Measurements from ENCODE around the gene STK25.
"Not testable (repeated sequence)": the region's sequence is repeated elsewhere in the genome, so short reads cannot be mapped to it uniquely, and the experiment has no call there.

Gene STK25

DNA sequence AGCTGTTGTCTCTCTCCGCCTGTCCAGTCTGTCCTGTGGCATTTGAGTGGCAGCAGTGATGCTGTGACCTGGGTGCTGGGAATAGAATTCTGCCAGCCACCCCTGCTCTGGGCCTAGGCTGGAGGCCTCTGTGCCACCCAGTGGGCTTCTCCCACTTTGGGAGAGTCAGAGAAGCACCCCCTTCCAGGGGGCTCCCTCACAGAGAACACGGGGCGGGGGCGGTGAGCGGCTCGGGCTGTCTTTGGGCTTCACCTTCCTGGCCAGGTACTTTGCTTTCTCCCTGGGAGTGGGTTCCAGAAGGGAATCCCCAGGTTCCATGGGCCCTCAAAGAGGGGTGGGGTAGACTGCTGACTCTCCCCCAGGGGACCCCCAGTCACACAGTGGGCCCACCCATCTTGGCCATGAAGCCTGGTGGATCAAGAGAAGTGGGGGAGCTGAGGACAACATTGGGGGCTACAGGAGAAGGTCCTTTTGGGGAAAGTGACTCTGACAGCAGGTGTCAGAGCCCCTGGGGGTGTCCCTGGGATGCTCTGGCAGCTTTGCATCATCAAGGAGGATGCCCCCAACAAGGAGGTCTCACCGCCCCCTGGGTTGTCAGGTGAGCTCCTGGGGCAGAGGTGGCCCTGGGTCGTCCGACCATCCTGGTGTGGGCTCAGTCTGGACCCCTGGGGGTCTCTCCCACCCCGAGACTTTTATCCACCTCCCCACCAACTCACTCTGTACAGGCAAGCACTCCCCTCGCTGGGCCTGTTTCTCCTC is 31.4 kb upstream of the STK25 start:
- DNase-seq (ENCODE audit: low spot score), result no peak

DNA sequence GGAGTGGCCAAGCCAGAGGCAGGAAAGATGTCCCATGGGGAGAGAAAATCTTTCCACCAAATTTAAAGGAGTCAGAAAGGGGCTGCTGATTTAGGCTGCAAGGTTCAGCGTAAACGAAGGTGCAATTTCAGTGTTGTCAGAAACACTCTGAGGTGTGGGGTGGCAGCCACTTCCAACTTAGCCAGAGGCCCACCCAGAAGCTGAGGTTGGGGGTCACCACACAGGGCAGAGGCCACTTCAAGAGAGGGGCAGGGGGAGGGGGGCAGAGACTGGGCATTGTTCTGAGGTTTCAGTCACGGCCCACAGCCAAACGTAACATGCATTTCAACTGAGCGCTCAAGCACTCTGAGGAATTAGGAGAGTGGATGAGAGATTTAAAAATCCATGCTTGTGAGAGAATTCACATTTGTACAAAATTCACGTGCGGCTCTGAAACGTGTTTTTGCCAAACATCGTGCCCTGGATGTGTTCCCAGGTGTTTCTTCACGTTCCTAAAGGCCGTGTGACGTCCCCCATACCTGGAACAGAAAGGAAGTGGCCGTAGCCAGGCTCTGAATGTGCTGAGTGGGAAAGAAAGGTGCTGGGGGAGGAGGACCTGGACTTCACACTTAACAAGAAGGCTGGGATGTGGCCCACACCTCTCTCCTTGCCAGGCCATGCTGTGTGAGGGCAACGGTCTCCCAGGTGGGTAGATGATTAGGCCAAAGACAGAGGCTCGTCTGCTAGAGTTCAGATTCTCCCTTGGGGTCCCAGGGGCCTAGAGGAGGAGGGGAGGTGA is 30.6 kb upstream of the STK25 start:
- DNase-seq (ENCODE audit: low spot score), result no peak

DNA sequence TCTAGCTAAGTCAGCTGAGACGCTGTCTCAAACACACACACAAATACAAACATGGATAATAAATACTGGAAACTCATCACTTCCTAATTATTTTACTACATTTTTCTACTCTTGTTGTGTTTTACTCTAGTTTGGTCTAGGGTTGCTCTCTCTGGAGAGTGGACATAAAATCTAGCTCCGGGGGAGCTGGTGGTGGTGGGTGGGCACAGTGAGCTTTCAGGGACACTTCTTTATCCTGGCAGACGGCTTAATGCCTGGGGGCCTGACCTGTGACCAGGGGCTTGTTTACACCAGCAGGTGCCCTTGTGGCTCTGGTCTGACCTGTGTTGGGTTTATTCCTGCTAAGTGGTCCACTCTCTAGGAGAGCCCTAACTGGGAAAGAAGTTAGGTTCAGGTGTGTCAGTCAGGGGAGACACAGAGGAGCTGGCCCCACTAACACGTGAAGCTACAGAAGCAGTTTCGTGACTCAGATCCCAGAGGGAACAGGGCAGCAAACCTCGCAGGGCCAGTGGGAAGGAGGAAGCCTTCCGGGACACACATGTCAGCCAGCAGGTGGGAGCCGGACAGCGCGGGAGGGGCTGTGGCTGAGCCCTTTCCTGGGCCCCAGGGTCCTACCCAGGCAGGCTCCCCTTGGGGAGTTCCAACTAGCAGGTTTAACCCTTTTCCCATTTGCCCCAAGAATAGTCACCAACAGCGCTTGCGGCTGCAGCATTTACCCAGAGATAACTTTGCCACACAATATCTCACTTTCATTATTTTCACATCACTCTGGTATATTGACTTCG is 27.7 kb upstream of the STK25 start:
- DNase-seq (ENCODE audit: low spot score), result no peak

DNA sequence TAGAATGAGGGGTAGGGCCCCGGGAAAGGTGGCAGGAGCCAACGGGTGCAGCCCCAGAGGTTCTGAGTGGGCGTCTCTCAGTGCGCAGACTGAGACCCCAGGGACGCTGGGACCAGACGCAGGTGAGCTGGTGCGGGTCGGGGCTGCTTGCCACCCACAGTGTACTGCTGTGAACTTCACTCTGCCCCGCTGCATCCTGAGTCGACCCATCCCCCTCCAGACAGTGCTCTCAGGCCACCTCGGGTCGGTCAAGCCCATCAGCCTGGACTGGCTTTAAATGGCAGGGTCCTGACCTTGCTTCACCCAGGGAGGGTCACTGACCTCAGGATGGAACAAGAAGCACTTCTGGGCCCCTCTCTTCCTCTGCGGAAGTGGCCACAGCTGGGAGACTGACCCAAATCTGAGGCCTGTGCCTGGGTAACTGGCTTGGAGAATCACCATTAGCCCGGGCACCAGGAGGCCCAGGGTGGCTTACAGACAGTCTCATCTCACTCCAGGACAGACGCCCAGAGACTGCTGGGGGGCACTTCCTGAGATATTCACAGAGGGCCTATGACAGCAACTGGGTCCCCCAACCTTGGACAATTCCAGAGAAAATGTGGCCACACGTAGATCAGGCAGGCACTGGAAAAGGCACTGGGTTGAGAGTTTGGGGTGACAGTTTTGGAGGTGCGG is 26.5 kb upstream of the STK25 start:
- DNase-seq (ENCODE audit: low spot score), result no peak

DNA sequence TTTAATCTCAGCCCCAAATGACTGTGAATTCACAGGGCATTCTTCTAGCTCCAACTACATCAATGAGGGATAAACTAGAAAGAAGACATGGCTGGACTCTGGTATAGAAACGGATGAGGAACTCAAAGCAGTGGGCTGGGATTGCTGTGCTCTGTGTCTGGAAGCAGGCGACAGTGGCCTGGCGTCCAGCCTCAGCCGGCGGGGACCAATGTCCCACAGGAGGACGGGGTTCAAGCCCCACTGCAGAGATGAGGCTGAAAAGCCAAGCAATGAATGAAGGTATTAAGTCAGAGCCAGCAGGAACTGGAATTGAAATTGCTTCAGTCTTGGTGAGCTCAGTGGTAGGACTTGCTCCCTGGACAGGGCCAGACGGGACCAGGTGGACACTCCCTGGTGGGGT is 25.9 kb upstream of the STK25 start:
- no peak for DNase-seq (ENCODE audit: low spot score)

DNA sequence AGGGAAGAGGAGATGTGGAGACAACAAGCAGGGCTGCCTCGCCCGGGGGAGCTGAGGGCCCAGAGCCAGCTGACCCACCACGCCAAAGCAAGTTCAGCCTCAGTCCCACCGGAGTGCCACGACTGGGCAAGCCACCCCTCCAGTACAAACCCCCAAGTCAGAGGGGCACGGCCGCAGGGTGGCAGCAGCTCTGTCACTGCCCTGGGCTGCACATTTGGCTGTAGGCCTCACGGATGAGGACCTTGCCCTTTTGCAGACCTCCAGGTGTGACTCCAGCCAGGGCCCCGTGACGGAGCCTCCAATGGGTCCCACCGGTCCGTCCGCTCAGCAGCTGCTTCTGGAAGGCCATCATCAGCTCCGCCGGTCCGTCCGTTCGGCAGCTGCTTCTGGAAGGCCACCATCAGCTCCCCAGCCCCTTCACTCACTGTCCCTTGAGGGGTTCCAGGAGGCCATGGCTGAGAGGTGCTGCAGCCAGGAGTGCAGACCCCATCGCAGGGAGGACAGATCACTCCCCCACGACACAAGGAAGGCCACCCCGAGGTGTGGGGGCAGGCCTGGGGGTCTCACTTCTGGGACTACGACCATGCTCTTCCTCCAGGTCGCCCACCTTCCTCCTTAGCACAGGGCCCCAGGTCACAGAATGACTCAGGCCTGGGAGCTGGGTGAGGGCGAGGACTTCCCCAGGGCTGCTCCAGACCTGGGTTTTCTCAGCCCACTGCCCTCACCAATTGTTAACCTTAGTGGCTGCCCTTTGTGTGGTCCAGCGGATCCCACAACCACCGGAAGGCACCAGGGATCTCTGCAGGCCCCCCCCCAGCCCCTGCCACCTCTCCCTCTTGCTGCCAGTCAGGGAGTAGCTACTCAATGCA is 24.6 kb upstream of the STK25 start:
- no peak for DNase-seq (ENCODE audit: low spot score)

DNA sequence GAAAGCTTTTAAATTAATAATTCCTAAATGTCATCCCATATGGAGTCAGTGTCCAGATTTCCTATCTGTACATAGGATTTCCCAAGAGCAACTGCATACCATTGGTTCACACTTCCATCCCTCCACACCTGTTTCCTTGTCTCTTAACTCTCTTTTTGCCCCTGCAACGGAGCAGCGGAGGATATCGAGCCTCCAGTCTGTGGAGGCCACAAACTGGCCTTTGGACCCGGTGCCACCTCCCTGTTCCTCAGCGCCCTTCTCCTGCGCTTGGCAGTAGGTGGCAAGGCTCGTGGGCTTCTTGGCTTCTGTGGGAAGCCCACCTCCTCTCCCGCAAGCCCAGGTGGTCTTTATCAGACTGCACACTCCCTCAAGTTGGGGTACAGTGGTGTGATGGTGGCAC is 23.8 kb upstream of the STK25 start:
- DNase-seq (ENCODE audit: low spot score), result no peak

DNA sequence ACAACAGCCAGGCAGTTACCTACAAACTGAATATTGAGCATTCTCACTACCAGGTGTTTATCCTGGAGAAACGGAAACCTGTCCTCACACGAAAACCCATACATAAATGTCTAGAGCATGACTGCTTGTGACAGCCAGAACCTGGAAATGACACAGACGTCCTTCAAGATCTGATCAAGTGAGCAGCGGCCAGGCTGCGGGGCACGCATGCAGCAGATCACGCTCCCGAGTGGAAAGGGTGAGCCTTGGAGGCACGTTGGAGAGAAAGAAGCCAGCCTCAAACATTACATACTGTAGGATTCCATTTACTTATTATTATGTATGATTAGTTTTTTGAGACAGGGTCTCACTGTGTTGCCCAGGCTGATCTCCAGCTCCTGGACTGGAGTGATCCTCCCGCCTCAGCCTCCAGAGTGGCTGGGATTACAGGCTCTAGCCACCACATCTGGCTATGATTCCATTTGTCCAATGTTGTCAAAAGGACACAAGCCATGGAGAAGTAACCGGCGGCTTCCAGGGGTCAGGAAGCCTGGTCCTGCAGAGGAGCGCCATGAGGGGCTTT is 22.9 kb upstream of the STK25 start:
- DNase-seq (ENCODE audit: low spot score), result no peak

DNA sequence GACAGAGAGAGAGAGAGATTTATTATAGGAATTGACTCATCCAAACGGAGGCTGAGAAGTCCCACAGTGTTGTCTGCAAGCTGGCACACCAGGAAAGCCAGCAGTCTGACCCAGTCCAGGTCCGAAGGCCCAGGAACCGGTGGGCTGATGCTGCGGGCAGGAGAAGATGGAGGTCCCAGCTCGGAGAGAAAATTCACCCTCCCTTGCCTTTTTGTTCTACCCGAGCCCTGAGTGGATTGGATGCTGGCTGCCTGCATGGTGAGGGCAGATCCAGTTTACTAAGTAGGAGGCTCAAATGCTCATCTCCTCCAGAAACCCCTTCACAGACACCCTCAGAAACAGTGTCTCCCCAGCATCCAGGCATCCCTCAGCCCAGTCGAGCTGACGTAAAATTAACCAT is 22.2 kb upstream of the STK25 start:
- DNase-seq (ENCODE audit: low spot score), result no peak

DNA sequence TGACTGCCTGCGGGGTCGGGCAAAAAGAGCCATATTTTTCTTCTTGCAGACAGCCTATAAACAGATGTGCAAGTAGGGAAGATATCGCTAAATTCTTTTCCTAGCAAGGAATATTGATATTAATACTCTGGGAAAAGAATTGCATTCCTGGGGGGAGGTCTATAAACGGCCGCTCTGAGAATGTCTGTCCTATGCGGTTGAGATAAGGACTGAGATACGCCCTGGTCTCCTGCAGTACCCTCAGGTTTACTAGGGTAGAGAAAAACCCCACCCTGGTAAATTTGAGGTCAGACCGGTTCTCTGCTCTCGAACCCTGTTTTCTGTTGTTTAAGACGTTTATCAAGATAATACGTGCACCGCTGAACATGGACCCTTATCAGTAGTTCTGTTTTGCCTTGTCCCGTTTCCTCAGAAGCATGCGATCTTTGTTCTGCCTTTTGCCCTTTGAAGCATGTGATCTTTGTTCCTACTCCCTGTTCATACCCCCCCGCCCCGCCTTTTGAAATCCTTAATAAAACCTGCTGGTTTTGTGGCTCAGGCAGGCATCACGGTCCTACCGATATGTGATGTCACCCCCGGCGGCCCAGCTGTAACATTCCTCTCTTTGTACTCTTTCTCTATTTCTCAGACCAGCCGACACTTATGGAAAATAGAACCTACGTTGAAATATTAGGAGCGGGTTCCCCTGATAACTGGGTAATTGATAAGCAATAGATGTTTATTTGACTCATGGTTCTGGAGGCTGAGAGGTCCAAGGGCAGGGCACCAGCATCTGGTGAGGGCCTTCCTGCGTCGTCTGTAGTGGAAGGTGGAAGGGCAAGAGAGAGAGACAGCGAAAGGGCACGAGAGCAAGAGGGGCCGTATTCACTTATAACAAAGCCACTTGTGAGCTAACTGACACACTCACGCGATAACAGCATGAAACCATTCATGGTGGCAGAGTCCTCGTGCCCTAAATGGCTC is 17.7 kb upstream of the STK25 start:
- not testable (repeated sequence) for DNase-seq (ENCODE audit: low spot score)

DNA sequence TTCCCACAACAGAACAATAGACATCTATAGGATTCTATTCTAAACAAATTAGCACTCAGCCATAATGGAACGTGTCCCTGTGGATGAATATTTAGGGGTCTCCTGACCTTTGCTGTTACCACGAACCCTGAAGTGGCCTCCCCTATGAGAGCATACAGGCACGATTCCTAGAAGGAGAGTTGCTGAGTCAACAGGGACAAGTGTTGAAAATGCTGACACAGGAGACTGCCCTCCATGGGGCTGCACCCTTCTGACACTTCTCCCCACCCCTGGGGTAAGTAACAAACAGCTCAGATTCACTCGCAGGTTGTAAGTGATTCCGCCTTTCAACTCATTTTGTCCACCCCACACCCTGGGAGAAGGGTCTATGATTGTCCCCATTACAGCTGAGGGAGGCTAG is 14.1 kb upstream of the STK25 start:
- DNase-seq (ENCODE audit: low spot score), result no peak

DNA sequence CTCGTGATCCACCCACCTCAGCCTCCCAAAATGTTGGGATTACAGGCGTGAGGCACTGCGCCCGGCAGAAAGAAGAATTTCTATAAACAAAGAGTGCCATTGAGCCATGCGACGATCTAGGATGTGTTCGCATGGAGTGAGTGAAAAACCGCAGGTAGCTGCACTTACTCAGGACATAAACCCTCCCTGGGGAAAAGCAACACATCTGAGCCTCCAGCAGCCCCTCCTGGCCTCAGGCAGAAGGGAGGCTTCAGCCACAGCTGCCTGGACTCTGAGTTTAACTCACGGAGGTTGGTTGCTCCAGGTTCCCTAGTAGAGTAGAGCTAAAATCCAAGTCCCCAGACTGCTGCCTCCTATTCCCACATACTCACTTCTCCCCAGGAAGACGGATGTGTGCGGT is 11.3 kb upstream of the STK25 start:
- no peak for DNase-seq (ENCODE audit: low spot score)

DNA sequence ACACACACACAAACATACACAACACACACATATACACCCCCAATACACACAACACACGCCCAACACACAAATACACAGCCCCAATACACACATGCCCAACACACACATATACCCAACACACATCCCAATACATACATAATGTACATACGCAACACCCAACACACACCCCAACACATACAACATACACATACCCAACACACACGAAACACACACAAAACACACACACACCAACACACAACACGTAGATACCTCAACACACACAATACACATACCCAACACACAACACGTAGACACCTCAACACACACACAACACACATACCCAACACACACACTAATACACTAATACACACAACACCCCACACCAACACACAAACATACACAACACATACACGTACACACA is 8.9 kb upstream of the STK25 start:
- no peak for DNase-seq (ENCODE audit: low spot score)

DNA sequence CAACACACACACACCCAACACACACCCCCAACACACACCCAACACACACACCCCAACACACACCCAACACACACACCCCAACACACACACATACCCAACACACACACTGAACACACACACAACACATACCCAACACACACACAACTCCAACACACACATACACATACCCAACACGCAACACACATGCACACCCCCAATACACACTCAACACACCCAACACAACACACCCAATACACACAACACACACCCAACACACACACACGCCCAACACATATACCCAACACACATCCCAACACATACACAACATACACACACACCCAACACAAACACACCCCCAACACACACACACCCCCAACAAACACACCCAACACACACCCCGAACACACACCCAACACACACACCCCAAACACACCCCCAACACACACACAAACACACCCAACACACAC is 8.2 kb upstream of the STK25 start:
- DNase-seq (ENCODE audit: low spot score), result no peak

DNA sequence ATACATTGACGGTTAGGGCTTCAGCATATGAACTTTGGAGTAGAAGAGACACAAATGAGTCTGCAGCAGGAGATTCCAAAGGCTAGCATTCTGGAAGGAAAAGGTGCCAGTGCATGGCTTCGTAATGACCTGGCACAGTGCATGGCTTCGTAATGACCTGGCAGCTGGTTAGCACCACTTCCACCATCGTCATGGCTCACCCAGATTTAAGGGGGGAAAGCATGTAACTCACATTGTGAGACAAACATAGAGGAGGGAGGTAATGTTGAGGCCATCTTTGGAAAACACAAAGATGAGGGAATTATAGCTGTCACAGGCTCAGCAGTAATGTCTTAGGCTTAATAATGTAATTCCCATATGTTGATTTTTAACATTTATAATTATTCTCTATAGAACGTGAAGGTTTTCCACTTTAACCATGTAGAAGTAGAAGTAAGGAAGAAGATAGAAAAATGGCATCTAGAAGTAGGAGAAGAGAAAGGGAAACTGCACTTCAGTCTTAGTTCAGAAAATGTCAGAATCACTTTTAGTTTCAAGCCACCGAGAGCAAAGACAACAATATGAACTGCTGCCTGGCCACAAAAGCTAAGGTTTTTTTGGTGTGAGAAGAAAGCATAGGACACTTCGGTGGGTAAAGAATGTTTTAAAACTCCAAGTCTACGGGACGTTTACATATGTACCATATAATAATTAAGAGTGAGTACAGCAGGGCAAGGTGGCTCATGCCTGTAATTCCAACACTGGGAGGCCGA is 6.8 kb upstream of the STK25 start:
- no peak for DNase-seq (ENCODE audit: low spot score)

DNA sequence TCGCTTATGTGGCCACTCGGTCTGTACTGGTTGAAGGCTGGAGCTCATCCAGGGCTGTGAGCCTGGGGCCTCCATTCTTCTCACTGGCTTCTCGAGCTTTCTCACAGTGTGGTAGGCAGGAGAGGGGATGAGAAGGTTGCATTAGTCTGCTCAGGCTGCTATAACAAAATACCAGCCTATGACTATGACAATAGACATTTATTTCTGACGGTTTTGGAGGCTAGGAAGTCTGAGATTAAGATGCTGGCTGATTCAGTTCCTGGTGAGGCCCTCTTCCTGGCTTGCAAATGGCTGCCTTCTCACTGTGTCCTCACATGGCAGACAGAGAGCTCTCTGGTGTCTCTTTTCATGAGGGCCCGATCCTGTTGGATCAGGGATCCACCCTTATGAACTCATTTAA is 6.2 kb upstream of the STK25 start:
- peak; percentile 23 for DNase-seq (ENCODE audit: low spot score)

DNA sequence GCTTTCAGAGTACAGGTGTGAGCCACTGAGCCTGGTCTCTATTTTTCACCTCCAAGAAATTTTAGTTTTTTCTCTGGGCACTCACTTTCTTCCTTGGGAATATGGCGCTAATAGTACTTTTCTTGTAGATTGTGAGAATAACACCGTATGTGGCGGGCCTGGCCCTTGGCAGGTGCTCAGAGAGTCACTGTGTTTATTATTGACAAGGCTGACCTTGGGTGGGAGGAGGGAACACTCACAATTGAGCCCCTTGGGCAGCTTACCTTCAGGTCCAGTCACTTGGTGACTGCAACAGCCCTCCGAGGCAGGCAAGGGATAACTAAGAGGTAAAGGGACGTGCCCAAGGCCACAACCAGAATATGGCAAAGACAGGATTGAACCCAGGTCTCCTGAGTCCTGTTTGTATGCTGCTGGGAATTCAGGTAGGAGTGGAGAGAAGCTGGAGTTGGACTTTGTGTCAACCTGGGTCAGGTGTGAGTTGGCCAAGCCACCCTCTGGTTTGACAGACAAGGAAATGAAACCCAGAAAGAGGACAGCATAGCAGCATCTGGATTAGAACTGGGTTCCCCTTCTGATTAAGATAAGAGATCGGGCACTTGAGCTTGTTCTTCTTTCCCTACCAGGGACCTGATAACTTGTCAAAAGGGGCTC is 2.8 kb upstream of the STK25 start:
- DNase-seq (ENCODE audit: low spot score), result no peak

DNA sequence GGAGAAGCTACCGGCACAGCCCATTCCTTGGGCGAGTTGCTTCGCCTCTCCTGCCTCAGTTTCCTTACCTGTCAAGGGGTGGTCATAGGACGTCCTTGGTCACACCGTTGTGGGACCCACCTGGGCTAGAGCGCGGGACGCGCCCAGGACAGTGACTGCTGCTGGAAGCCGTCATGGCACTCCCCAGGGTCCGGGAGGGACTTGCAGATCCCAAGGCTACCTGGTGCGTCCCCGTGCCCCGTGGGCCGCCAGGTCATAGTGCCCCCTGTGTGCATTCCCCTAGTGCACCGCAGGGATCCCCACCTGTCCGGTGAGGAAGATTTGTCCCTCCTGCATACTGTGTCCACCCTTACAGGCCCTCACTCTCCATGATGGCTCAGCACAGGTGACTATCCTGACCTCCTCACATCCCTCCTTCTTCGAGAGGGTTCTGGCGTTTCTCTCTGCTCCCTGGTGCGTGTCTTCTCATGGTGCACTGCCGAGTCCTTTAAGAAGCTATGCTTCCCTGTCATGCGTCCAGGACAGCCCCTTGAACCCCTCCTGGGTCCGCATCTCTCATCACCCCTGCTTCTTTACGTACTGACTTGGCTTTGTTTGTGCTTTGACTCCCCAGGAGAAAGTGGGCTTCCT is 886 bp upstream of the STK25 start:
- peak; percentile 16 for DNase-seq (ENCODE audit: low spot score)
